GM19324 (cell line): Measurements from ENCODE around the gene MGAM2.

ENCODE experiments used
- ATAC-seq: cut with Tn5 transposase; IDR thresholded peaks from one replicate; pipeline ENCODE4 v1.9.1; 2021; ENCODE audit warnings: mild to moderate bottlenecking, moderate library complexity; ENCODE audit not compliant: unreplicated experiment, low FRiP score

MGAM2 gene

DNA sequence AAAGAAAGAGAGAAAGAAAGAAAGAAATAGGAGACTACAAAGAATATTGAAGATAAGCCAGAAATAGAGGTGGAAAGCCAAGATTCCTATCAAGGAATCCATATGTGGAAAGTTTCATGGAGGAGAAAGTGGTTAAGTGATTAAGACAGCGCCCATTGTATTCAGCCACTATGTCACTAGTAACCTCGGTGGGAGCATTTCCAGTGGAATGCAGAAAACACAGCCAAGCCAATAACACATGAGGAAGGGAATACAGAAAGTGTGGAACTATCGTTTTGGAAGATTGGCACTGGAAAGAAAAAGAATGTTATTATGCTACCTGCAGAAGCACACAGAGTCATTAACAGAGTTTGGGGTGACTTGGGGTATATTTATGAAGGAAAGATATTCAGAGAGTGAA is 2.7 kb downstream of the MGAM2 start:
- ATAC-seq, result no peak

GRCh38 chr7:142120524-142120923 is 9.0 kb downstream of the MGAM2 start:
- ATAC-seq, result no peak

DNA sequence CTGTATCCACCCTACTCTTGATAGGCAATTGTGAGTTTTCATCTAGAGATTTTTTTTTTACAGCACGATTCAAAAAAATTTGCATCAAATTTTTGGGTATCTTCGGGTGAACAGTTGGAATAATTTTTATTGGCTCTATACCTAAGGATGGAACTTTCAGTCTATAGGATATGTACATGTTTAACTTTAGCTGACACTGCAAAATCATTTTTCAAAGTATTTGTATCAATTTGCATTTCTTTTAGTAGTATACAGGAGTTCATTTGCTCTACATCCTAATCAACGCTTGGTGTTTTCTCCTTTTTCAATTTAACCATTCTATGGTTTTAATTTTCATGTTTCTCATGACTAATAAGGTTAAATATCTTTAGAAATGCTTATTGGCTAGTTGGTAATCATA is 11.7 kb downstream of the MGAM2 start:
- no peak for ATAC-seq

GRCh38 chr7:142125256-142125955 is 13.9 kb downstream of the MGAM2 start:
- no peak for ATAC-seq

GRCh38 chr7:142130267-142130666 is 18.7 kb downstream of the MGAM2 start:
- no peak for ATAC-seq

DNA sequence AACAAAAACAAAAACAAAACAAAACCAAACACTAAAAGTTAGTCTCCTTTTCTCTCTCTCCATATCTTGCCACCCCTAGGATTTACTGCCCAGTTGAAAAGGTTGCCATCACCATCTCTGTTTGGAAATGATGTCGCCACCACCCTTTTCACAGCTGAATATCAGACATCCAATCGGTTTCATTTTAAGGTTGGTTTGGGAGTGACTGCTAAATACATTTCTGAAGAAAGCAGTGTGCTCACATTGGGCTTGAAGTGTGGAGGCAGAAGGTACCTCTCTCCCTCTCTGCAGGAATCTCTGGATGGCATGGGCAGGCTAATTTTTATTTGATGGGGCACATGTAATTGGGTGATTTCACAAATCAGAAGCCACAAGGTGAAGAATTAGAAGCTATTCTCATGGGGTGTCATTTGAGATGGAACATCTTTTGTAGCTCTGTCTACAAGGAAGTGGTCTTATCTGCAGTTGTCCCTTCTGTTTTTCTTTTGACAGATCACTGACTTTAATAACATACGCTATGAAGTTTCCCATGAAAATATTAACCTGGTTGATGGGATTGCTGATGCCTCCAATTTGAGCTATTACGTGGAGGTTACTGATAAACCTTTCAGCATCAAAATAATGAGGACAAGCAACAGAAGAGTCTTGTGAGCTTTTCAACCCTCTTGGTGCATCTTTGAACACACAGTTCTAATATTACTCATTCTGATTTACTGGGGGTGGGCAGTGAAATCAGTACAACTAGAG is 20.1 kb downstream of the MGAM2 start:
- ATAC-seq, result no peak

DNA sequence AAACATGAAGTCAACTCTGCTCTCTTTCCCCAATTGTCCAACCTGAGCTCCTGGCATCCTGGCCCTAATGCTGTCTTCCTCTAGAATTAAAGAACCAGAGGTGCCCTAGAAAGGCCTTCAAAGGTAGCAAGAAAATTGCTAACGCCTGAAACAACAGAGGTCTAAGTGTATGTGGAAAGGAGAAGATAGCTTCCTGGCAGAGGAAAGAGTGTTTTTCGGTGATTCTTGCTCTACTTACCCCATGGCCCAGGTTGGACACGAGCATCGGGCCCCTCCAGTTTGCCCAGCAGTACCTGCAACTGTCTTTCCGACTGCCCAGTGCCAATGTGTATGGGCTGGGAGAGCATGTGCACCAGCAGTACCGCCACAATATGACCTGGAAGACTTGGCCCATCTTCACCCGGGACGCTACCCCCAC is 22.2 kb downstream of the MGAM2 start:
- no peak for ATAC-seq

DNA sequence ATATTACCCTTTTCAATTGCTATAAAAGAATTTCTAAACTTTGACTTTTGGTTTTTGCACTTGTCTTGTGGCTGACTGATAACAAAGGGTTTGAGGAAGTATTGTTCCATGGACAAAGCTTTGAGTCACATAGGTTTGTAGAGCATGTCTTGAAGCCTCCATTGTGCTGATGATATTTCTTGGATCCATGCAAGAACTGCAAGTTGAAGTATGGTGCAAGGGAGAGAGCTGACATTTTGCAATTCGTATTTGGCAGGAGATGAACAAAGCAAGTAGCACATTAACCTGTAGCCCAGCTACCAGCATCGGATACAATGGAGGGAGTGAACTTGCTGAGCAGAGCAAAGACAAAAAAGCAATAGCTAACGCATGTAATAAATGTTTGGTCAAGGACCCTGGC is 23.4 kb downstream of the MGAM2 start:
- ATAC-seq, result no peak

GRCh38 chr7:142138996-142139395 is 27.5 kb downstream of the MGAM2 start:
- no peak for ATAC-seq

GRCh38 chr7:142139597-142140400 is 28.3 kb downstream of the MGAM2 start:
- no peak for ATAC-seq

DNA sequence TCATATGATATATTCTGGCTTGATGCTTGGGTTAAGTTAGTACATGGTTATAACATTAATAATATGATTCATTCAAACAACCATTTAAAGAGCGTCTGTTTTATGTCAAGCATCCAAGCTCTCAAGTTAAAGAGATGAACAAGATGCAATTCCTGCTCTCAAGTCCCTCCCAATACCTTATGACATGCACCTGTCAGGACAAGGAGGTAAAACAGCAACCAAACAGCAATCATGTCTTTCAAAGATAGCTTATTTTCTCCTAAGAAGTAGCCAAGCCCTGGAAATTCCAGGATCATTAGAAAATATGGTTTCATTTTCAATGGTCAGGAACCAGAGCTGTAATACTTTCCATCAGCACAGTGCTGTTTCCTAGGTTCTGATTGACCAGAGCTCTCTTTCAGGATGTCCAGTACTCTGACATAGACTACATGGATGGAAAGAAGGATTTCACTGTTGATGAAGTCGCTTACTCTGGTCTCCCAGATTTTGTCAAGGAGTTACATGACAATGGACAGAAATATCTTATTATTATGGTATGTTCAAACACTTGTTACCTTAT is 29.0 kb downstream of the MGAM2 start:
- no peak for ATAC-seq

DNA sequence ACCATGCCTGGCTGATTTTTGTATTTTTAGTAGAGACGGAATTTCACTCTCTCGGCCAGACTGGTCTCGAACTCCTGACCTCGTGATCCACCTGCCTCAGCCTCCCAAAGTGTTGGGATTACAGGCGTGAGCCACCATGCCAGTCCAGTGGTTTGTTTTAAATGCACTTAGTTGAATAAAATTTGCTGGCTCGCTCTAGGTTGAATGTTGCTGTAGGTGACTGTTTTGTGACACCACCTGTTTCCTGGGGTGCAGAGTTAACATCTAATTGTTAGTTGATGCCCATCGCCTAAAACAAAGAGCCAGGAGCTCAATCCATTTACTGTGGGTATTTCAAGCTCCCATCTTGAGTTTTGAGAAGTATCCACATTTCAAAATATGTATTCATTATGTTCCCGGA is 31.2 kb downstream of the MGAM2 start:
- no peak for ATAC-seq

- ATAC-seq, result no peak
Measured at GRCh38 chr7:142146124-142146523, 34.6 kb downstream of the MGAM2 start.

DNA sequence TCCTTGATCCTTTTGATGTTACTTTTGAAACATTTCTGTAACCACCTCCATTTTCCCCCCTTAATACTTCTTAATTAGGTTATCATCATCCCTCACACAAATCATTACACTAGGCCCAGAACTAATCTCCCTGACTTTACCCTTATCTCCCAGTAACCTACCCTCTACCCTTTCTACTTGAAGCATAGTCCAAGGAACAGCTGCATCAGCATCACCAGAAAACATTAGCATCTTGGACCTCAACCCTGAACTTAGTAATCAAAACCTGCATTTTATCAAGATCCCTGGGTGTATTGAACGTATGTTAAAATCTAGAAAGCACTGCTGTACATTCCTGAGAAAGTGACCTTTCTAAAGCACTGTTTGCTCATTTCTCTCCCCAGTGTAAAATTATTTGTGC is 38.8 kb downstream of the MGAM2 start:
- no peak for ATAC-seq

- no peak for ATAC-seq
Measured at GRCh38 chr7:142150869-142151268, 39.4 kb downstream of the MGAM2 start.

DNA sequence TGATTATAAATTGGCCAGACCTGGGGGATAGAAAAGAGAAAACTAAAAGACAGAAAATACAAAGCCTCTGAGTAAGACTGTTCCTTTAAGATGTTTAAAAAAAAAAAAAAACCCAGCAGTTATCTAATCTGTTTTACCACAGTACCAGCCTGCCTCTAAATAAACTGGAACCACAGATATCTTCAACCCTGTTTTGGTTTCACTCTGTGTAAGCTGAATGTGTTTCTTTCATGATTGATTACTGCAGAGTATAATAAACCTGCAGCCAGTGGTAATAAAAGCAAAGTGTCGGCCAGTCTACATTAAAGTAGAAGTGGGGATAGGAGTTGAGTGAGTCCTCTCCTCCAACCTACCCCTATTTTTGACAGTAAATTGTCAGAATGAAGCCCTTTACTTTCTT is 40.6 kb downstream of the MGAM2 start:
- ATAC-seq, result no peak

DNA sequence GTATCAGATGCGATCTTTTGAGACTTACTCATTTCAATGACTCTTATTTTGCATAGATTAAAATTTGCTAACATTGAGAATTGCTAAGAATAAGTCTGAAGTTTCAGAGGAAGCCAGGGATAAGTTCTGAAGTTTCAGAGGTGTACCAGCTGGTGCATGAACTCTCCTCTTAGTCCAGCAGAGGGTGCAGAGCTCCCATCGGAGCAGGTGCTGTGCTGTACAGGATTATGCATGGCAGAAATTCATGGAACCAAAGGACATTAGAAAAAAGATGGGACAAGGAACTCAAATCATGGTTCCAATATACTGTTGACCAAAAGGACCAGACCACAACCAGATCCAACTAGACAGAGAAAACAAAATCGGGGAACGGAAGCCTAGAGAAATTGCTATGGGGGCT is 41.9 kb downstream of the MGAM2 start:
- no peak for ATAC-seq

- no peak for ATAC-seq
Measured at GRCh38 chr7:142158736-142159496, 47.4 kb downstream of the MGAM2 start.

DNA sequence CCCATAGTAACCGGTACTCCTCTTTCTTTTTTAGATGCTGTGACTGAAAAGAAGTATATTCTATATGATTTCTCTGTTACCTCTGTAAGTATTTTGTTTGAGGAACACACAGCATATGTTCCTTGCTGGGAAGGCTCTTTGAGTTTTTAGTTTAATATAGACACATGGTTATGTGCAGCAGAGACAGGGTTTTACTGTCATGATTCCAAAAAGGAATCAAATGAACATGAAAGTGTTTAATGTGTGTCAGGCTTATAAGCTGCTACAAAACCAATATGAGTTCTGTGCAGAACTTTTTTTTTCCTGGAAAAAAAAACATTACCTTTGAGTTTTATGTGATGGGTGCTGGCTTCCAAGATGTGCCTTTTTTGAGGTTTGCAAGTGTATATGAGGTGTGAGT is 50.4 kb downstream of the MGAM2 start:
- ATAC-seq, result no peak

DNA sequence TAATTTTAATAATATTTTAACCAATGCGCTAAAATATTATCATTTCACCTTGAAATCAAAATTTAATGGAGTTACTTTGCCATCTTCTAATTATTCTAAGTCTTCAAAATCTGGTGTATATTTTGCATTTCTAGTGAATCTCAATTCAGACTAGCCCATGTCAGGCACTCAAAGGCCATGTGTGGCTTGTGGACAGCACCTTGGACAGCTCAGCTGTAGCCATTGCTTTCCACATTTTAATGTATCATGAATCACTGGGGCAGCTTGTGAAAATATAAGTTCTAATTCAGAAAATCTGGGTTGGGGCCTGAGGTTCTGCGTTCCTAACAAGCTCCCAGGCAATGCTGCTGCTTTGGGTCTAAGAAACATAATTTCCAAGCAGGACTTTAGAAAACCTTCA is 57.2 kb downstream of the MGAM2 start:
- no peak for ATAC-seq
